Measurements from ENCODE around the gene COQ7. TPM values are rescaled to one million over a fixed set of nuclear protein-coding genes. Genes with fewer than 3 reads are reported as not detected.

Gene COQ7
- total RNA-seq, 4 donors from 2014 or later, result 16.5 to 29.1 (median 20.6) TPM

DNA sequence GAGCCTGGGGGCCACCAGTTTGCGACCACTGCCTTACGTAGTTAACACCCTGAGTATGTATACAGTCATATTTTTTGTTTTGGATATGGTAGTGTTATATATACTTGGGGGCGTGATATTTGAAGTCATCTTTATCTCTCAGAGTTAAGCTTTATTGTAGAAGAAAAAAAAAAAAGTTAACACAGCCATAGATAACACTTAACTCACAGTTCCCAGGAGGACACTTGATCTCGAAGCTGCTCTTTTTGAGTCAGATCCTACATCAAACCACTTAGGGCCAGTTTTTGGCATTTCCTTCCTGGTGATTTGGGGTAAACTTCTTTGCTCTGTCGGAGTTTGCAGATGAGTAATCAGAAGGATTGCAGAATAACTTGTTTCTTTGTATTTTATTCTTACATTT lies 52.1 kb downstream of the COQ7 start:
- no peak for DNase-seq
- peaks cover 0 to 60% (median 9%) of the 10 kb centered on the region in 4 donors for H3K4me1 ChIP-seq
- H3K9me3 ChIP-seq, result no peaks in the 10 kb centered on the region
- peak overlapping the region in 2 of 4 donors; percentile 20 to 33 for H3K4me3 ChIP-seq
- peaks cover 0 to 10% (median 0%) of the 10 kb centered on the region in 3 donors for H3K36me3 ChIP-seq
- TF ChIP-seq POLR2A (IDR thresholded peaks at IDR 0.05), result no peak
- TF ChIP-seq, protein P1, sequence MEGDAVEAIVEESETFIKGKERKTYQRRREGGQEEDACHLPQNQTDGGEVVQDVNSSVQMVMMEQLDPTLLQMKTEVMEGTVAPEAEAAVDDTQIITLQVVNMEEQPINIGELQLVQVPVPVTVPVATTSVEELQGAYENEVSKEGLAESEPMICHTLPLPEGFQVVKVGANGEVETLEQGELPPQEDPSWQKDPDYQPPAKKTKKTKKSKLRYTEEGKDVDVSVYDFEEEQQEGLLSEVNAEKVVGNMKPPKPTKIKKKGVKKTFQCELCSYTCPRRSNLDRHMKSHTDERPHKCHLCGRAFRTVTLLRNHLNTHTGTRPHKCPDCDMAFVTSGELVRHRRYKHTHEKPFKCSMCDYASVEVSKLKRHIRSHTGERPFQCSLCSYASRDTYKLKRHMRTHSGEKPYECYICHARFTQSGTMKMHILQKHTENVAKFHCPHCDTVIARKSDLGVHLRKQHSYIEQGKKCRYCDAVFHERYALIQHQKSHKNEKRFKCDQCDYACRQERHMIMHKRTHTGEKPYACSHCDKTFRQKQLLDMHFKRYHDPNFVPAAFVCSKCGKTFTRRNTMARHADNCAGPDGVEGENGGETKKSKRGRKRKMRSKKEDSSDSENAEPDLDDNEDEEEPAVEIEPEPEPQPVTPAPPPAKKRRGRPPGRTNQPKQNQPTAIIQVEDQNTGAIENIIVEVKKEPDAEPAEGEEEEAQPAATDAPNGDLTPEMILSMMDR (IDR thresholded peaks at IDR 0.05), result no peak
- H3K27ac ChIP-seq, result peak overlapping the region; percentile 57 to 94 (median 68)
- H3K27me3 ChIP-seq, result no peaks in the 10 kb centered on the region

DNA sequence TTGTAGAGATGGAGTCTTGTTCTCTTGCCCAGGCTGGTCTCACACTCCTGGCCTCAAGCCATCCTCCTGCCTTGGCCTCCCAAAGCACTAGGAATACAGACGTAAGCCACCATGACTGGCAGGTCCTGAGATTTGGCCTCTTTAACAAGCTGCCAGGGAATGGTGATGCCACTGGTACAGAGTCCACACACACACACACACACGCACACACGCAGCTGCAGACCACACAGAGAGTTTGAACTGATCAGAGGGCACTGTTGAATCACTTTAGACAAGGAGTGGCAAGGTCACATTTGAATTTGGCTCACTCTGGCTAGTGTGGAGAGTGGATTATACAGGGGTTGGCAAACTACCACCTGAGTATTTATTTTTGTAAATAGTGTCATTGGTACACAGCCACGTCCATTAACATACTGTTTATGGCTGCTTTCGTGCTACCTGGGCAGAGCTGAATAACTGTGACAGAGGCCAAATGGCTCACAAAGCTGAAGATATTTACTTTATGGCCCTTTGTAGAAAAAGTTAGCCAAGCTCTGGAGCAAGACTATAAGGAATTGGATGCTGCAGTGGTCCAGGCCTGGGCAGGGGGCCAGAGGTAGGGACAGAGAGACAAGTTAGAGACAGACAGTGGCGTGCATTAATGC lies 56.2 kb downstream of the COQ7 start:
- peaks cover 0 to 19% (median 0%) of the 10 kb centered on the region in 4 donors for H3K4me1 ChIP-seq
- H3K27ac ChIP-seq, result peak overlapping the region in 3 of 4 donors; percentile 41 to 80 (median 68)
- H3K27me3 ChIP-seq, result no peaks in the 10 kb centered on the region
- no peaks in the 10 kb centered on the region for H3K36me3 ChIP-seq
- peak in 2 of 3 donors; percentile 80 to 87 for DNase-seq
- H3K9me3 ChIP-seq, result no peaks in the 10 kb centered on the region
- TF ChIP-seq, protein P1 (IDR thresholded peaks at IDR 0.05), result no peak
- no peak for TF ChIP-seq POLR2A (IDR thresholded peaks at IDR 0.05)
- no peak overlapping the region for H3K4me3 ChIP-seq

DNA sequence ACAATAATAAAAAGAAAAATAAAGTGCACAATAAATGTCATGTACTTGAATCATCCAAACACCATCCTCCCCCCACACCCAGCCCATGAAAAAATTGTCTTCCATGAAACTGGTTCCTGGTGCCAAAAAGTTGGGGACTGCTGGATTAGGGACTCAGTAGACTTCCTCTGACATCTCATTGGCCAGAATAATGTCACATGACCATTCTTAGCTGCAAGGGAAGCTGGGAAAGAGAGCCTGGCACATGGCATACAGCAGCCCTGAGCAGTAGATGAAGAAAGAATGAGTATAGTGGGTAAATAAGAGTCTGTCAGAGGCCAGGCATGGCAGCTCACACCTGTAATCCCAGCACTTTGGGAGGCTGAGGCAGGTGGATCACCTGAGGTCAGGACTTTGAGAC lies 58.9 kb downstream of the COQ7 start:
- Histone ChIP-seq H3K27me3 (no peaks in the 10 kb centered on the region), H3K27ac (no peak overlapping the region), H3K36me3 (no peaks in the 10 kb centered on the region), H3K4me3 (no peak overlapping the region), H3K9me3 (no peaks in the 10 kb centered on the region), H3K4me1 (peaks cover 0 to 27% (median 0%) of the 10 kb centered on the region in 4 donors)
- no peak for DNase-seq
- TF ChIP-seq POLR2A (IDR thresholded peaks at IDR 0.05), result no peak
- TF ChIP-seq, protein P1 (IDR thresholded peaks at IDR 0.05), result no peak

DNA sequence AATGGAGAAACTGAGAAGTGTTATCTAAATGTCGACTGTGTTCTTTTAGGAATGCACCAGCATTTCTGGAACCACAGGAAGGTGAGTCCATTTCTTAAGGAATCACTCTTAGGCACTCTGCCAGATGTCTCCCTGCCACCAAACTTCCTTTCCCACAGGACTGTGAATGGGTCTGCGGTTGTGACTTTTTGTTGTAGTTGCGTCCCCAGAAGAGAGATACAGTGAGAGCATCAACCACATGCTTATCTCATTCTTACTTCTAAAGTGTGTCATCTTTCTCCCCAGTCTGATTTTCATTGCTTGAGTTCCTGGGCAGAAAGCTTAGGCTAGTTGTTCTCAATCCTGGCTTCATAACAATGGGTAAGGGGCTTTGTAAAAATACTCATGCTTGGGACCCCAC lies 59.8 kb downstream of the COQ7 start:
- H3K27me3 ChIP-seq, result no peaks in the 10 kb centered on the region
- no peaks in the 10 kb centered on the region for H3K9me3 ChIP-seq
- no peaks in the 10 kb centered on the region for H3K36me3 ChIP-seq
- peak overlapping the region in 1 of 4 donors; percentile 25 for H3K27ac ChIP-seq
- no peak for DNase-seq
- no peak overlapping the region for H3K4me3 ChIP-seq
- TF ChIP-seq, protein P1 (IDR thresholded peaks at IDR 0.05), result no peak
- no peak for TF ChIP-seq POLR2A (IDR thresholded peaks at IDR 0.05)
- peaks cover 0 to 35% (median 0%) of the 10 kb centered on the region in 4 donors for H3K4me1 ChIP-seq

DNA sequence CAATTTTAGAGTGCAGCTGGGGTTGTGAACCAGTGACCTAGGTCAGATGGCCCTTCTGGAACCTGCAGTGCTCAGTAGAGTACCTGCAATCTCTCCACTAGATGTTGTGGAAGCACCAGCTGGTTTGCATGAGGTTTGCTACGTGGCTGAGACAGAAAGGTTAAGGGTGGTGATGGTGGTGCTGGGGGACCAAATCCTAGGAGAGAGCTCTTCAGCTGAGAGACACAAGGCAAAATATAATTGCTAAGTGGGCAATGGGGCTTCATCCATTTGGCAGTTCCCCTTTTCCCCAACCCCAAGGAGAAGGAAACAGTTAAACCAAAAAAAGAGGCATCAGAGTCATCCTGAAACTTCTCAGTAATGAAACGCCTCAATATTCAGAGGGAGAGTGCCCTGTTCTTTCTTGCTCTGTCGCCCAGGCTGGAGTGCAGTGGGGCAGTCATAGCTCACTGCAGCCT lies 60.3 kb downstream of the COQ7 start:
- TF ChIP-seq, protein P1 (IDR thresholded peaks at IDR 0.05), result no peak
- no peak for TF ChIP-seq POLR2A (IDR thresholded peaks at IDR 0.05)
- Histone ChIP-seq H3K9me3 (no peaks in the 10 kb centered on the region), H3K27ac (peak overlapping the region in 1 of 4 donors; percentile 25), H3K27me3 (no peaks in the 10 kb centered on the region), H3K36me3 (no peaks in the 10 kb centered on the region), H3K4me3 (no peak overlapping the region), H3K4me1 (peaks cover 0 to 32% (median 0%) of the 10 kb centered on the region in 4 donors)
- DNase-seq, result no peak
